ENCODE results near the gene KRT28. TPM values are rescaled to one million over a fixed set of nuclear protein-coding genes. Genes with fewer than 3 reads are reported as not detected.

Gene KRT28
- total and polyA plus RNA-seq, 2 of the 8 experiments (the other 6 are each of a cell fraction or from before 2014, with no cell fraction given): not detected

GRCh38 chr17:40815381-40815780, 15.6 kb upstream of the KRT28 start (continued):
- TF ChIP-seq MAX (IDR thresholded peaks at IDR 0.05) (no peak), MAFK (IDR thresholded peaks at IDR 0.05; ENCODE audit: low read depth, low read length) (no peak), BACH1 (IDR thresholded peaks at IDR 0.05; ENCODE audit: low read length) (no peak), ASH2L (IDR thresholded peaks at IDR 0.05; ENCODE audit: low read length) (no peak), GTF2F1 (IDR thresholded peaks at IDR 0.05; ENCODE audit: borderline replicate concordance, low read depth, low read length) (no peak), NRF1 (IDR thresholded peaks at IDR 0.05; ENCODE audit: low read depth, low read length) (no peak), POLR2AphosphoS5 (IDR thresholded peaks at IDR 0.05; ENCODE audit: low read depth, low read length) (no peak), CHD7 (IDR thresholded peaks at IDR 0.05; ENCODE audit: insufficient replicate concordance, low read length) (no peak), SP2 (IDR thresholded peaks at IDR 0.05; ENCODE audit: low read length) (no peak)
